Esophagus (tissue), 2 donors: ENCODE measurements around the gene CACNA2D1. TPM values are rescaled to one million over a fixed set of nuclear protein-coding genes. Genes with fewer than 3 reads are reported as not detected.

Source experiments
- H3K27ac ChIP-seq, 2 donors: one replicate each; pipeline ENCODE4 v1.5.1; 2013; ENCODE audit warnings: low read depth in 2 of 2, mild to moderate bottlenecking in 2 of 2, inconsistent platforms in 1 of 2, low read length in 1 of 2, moderate library complexity in 1 of 2
- H3K27me3 ChIP-seq, 2 donors: one replicate each; pipeline ENCODE4 v1.6.1; 2013; ENCODE audit warnings: low read length in 2 of 2, control low read depth in 1 of 2, mild to moderate bottlenecking in 1 of 2; ENCODE audit not compliant: insufficient read depth in 2 of 2, control insufficient read depth in 1 of 2
- H3K36me3 ChIP-seq, 2 donors: one replicate each; pipeline ENCODE4 v1.6.1; 2013; ENCODE audit warnings: low read length in 1 of 2; ENCODE audit not compliant: control insufficient read depth in 2 of 2, insufficient read depth in 2 of 2
- H3K4me1 ChIP-seq, 2 donors: one replicate each; pipeline ENCODE4 v1.6.1; 2013; ENCODE audit warnings: low read length in 1 of 2; ENCODE audit not compliant: control insufficient read depth in 2 of 2, insufficient read depth in 2 of 2
- H3K4me3 ChIP-seq, 2 donors: one replicate each; pipeline ENCODE4 v1.5.1; 2013; ENCODE audit warnings: low read length in 2 of 2, mild to moderate bottlenecking in 2 of 2, low read depth in 1 of 2, moderate library complexity in 1 of 2
- H3K9me3 ChIP-seq, 2 donors: one replicate each; pipeline ENCODE4 v1.6.1; 2013; ENCODE audit warnings: mild to moderate bottlenecking in 2 of 2, low read depth in 1 of 2, low read length in 1 of 2, moderate library complexity in 1 of 2; ENCODE audit not compliant: control insufficient read depth in 2 of 2, insufficient read depth in 1 of 2
- WGBS, 2 donors: extraction: QIAGEN DNeasy Blood & Tissue Kit; methylation state at CpG; one replicate each; pipeline ENCODE4 v1.1.7; 2013; 5-methylcytosine and 5-hydroxymethylcytosine counted together
- polyA plus RNA-seq, 2 donors: library from polyadenylated mRNA; stranded (reverse); fragments of 200-250 nt; gene quantifications; one replicate each; pipeline ENCODE4 v1.2.3, GENCODE V29; 2013
- donor health status: healthy with polysubstance abuse.
- donor health status: Bipolar disorder and iron deficiency.

The CACNA2D1 gene
- 1 to 10 TPM in 1 of 2 donors, under 1 TPM in 1; 0.90 to 1.3 TPM for polyA plus RNA-seq

DNA sequence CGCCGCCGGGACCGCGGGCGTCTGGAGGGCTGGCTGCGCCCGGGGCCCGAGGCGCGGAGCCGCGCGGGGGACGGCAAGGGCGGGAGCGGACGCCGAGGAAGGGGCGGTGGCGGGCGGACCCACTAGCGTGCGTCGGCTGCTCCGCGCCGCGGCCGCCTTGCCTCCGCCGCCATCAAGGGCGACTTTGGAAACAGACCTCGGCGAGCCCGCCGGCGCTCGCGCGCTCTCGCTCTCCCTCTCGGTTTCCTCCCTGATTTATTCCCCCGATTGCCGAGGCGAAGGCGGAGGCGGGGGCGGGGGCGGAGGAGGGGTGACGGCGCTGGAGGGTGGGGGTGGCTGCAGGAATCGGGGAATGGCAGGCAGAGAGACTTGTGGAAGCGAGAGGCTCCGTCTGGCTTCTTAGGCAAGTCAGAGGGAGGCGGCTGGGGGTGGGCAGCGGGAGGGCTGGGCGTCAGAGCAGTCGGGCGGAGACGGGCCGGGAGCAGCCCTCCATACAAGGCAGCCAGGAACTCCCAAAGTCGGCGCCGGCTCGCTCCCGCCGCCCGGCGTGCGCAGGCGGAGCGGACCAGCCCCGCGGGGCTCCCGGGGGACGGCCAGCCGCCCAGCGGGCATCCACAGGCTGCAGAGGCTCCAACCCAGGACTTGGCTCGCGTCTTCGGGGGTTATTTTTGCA is at the start of gene CACNA2D1:
TSS of gene CACNA2D1 (minus strand) at position 231 of the 673 bp plus-strand sequence.
- H3K9me3 ChIP-seq = no peaks in the 10 kb centered on the region
- H3K36me3 ChIP-seq = no peaks in the 10 kb centered on the region
- 1 to 2% methylated on average over 79 to 82 of the region's 82 CpGs for WGBS, 2 donors
- peaks cover 2 to 3% of the 10 kb centered on the region in 2 donors for H3K4me1 ChIP-seq
- peak within 1 kb of the TSS; percentile 58 to 72 for H3K4me3 ChIP-seq
- H3K27me3 ChIP-seq = no peaks in the 10 kb centered on the region
- peak within 1 kb of the TSS; percentile 65 to 83 for H3K27ac ChIP-seq

DNA sequence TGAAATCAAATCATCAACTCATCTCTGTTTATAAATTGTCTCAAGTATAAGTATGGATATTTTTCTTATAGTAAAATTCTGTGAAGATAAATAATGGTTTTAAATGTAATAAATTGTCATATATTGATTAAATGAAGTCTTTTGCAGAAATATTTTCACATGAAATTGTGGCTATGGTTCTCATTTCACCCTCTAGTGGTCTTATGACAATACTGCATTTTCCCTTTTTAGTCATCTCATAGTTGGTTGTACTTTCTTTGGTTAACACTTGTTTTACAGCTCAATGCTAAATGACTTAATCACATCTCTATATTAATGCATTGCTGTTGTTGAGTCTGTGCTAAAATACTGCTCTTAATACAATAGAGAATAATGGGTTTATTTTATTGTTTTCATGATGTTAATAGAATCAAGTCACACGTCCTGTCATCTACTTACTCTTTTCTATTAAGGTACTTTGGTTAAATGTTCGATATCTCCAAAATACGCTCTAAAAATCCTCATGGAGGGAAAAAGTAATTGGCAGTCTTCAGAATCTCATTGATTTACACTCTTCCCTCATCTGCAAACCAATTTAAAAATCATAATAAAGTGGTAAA is 38.0 kb upstream of the CACNA2D1 start:
- Histone ChIP-seq H3K36me3 (no peaks in the 10 kb centered on the region), H3K27me3 (no peaks in the 10 kb centered on the region), H3K9me3 (no peaks in the 10 kb centered on the region), H3K4me1 (no peaks in the 10 kb centered on the region), H3K27ac (no peak overlapping the region), H3K4me3 (no peak overlapping the region)
- 87 to 90% methylated on average over 3 of the region's 3 CpGs for WGBS, 2 donors

DNA sequence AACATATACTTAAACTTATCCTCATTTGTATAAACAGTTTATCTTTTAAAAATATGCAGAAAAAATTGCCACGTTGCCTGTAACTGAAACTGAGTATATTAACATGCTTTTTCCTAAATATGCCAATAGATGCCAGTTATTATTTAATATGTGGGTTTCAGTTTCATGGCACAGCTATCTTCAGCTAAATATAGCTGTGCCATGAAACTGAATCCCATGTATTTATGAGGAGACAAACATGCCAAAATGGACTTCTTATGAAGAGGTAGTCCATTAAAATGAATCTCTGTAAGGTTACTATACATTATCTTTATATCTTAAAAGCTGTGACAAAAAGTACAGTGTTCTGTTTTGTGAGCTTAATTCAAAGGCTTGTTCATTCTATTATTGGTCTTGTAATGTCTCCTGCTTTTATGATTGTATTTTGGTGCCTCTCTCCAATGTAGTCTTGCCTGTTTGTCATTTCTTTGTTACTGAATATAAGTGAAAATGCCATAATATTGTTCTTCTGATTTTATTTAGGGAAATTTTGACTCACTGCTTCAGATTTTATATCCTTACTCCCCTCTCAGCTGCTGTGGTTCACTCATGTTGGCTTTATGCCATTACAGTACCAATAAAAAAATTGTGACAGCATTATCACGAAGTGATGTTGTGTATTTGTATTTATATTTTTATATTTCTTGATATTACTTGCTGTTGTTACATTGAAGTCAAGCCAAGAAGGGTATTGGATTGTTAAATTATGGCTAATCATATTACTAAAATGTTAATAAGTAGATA is 34.3 kb upstream of the CACNA2D1 start:
- Histone ChIP-seq H3K4me1 (no peaks in the 10 kb centered on the region), H3K36me3 (no peaks in the 10 kb centered on the region), H3K9me3 (no peaks in the 10 kb centered on the region), H3K27me3 (no peaks in the 10 kb centered on the region), H3K27ac (no peak overlapping the region), H3K4me3 (no peak overlapping the region)
- 43 to 50% methylated on average over 2 of the region's 2 CpGs for WGBS, 2 donors

DNA sequence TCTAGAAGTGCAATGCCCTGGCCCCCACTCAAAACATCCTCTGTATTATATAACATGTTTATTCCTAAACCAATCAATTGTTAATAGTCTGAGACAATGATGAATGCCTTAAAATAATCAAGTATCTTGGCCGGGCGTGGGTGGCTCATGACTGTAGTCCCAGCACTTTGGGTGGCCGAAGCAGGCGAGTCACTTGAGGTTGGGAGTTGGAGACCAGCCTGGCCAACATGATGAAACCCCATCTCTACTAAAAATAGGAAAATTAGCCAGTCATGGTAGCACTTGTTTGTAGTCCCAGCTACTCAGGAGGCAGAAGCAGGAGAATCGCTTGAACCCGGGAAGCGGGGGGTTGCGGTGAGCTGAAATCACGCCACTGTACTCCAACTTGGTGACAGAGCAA is 29.4 kb upstream of the CACNA2D1 start:
- WGBS, 2 donors = 86 to 90% methylated on average over 9 of the region's 9 CpGs
- no peak overlapping the region for H3K4me3 ChIP-seq
- no peak overlapping the region for H3K27ac ChIP-seq
- H3K4me1 ChIP-seq = no peaks in the 10 kb centered on the region
- no peaks in the 10 kb centered on the region for H3K9me3 ChIP-seq
- no peaks in the 10 kb centered on the region for H3K27me3 ChIP-seq
- H3K36me3 ChIP-seq = no peaks in the 10 kb centered on the region

DNA sequence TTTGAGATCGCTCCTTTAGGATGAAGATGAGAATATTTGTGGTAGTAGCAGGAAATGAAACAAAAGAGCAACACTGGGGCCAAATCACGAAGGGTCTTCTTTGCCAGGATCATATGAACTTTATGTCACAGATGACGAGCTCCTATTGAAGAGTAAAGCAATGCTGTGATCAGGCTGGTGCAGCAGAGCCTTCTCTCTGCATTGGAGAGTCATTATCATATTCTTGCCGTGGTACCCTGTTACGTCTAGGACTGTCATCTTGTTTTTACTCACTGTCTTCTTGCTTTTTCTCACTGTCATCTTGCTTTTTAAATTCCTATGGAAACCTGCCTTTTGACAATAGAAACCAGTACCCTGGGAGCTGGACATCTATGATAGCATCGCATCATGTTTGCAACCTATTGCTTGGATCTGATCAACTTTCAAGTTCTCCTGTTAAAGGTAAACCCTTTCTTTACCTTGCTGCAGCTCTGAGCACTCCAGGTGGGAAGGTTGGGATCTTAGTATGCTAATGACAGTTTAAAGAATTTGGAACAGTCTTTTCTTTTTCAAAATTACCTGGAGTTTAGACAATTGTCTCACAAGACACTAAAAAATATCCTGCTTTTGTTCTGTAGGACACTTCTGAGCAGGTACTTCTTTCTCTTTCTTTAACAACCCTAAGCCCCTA is 27.9 kb upstream of the CACNA2D1 start:
- WGBS, 2 donors = 71 to 79% methylated on average over 6 of the region's 6 CpGs
- no peaks in the 10 kb centered on the region for H3K36me3 ChIP-seq
- H3K27ac ChIP-seq = no peak overlapping the region
- no peaks in the 10 kb centered on the region for H3K27me3 ChIP-seq
- H3K9me3 ChIP-seq = no peaks in the 10 kb centered on the region
- no peaks in the 10 kb centered on the region for H3K4me1 ChIP-seq
- H3K4me3 ChIP-seq = no peak overlapping the region

DNA sequence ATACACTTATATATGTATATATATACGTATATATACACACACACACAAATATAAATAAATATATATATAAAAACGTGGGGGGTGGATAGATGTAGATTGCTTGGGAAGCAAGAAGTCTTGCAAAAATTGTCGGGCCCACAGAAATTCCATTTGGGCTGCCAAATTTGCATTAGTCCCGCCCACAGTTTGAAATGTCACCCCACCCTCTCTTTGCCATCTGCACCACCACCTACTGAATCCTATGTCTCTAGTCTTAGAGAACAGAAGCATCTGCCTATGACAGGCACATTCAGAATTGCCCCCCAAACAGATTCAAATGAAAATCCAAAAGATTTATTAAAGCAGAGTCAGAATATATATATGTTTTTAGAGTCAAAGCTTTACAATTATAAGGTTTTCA is 25.6 kb upstream of the CACNA2D1 start:
- H3K4me3 ChIP-seq = no peak overlapping the region
- H3K4me1 ChIP-seq = no peaks in the 10 kb centered on the region
- no peaks in the 10 kb centered on the region for H3K36me3 ChIP-seq
- no peak overlapping the region for H3K27ac ChIP-seq
- H3K27me3 ChIP-seq = no peaks in the 10 kb centered on the region
- no peaks in the 10 kb centered on the region for H3K9me3 ChIP-seq
- 70 to 78% methylated on average over 4 of the region's 4 CpGs for WGBS, 2 donors

DNA sequence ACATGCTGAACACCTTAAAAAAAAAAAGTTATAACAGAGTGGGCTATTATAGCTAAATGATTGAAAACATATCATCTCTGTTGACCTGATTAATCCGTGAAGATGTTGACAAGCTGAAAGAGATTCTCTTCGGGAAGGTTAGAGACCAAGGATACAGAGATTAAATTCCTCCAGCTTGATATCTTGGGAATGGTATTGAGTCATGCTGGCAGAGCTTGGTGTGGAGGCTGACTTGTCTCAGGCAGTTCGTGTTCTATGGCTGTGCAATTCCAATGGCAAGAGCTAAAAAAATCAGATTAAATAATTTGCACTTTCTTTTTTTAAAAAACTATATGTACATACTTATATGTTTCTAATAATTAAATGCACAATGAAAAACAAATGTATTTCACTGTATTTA is 24.9 kb upstream of the CACNA2D1 start:
- Histone ChIP-seq H3K27ac (no peak overlapping the region), H3K4me1 (no peaks in the 10 kb centered on the region), H3K27me3 (no peaks in the 10 kb centered on the region), H3K4me3 (no peak overlapping the region), H3K36me3 (no peaks in the 10 kb centered on the region), H3K9me3 (no peaks in the 10 kb centered on the region)
- 74 to 76% methylated on average over 3 of the region's 3 CpGs for WGBS, 2 donors

DNA sequence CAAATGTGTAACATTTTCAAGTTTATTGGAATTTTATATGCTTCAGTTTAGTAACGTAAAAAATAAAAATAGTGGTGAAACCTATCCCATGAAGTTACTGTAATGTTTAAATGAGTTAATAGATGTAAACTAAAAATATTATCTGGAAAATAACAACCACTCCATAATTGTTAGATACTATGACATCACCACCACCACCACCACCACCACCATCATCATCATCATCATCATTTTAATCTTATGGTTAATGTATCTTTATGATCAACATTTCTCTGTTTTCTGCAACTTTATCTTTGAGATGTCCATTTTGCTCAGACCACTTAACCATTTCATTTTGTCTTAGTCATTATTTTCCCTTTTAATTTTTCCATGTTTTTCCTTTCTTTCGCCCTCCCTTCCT is 23.4 kb upstream of the CACNA2D1 start:
- Histone ChIP-seq H3K36me3 (no peaks in the 10 kb centered on the region), H3K27ac (no peak overlapping the region), H3K9me3 (no peaks in the 10 kb centered on the region), H3K4me3 (no peak overlapping the region), H3K4me1 (no peaks in the 10 kb centered on the region), H3K27me3 (no peaks in the 10 kb centered on the region)
- WGBS, 2 donors = 66 to 87% methylated on average over 2 of the region's 2 CpGs

DNA sequence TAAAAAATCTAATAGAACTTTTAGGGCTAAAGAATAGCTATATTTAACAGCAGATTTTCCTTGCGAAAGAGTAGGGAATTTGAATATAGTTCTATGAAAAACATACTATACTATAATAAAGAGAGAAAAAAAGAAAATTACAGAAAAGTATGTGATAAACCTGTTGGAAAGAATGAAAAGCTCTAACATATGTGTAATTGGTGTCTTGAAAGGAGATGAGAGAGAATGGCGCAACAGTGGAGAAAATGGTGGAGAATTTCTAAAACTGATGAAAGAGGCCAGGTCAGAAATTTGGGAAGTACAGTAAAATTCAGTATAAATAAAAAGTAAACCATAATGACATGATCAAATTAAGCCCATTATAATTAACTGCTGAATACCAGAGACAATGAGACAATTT is 20.8 kb upstream of the CACNA2D1 start:
- Histone ChIP-seq H3K27ac (no peak overlapping the region), H3K27me3 (no peaks in the 10 kb centered on the region), H3K36me3 (no peaks in the 10 kb centered on the region), H3K4me3 (no peak overlapping the region), H3K4me1 (no peaks in the 10 kb centered on the region), H3K9me3 (no peaks in the 10 kb centered on the region)
- 99% methylated on average over 2 of the region's 2 CpGs for WGBS, 2 donors
